Stimulated activated memory B cell treated with anti-CD40 and anti-IgM and Interleukin-4, amounts not matched to agents 10 μg/mL and 1 μg/mL and 100 μg/mL, for 72 hours (primary cell): ENCODE results near the gene RBM10.

Source experiments
- ATAC-seq: fragments of 150-1000 bp; cut with Tn5 transposase; 2 replicates; pipeline ENCODE4 v1.10.0; 2021
- H3K27ac Mint-ChIP-seq: one replicate; pipeline ENCODE4 v1.8.0; 2022; ENCODE audit warnings: mild to moderate bottlenecking, mixed read lengths
- H3K27me3 Mint-ChIP-seq: one replicate; pipeline ENCODE4 v1.8.0; 2022; ENCODE audit warnings: mixed read lengths
- H3K36me3 Mint-ChIP-seq: one replicate; pipeline ENCODE4 v1.8.0; 2022; ENCODE audit warnings: mixed read lengths
- H3K4me1 Mint-ChIP-seq: one replicate; pipeline ENCODE4 v1.8.0; 2022; ENCODE audit warnings: mixed read lengths
- H3K4me3 Mint-ChIP-seq: one replicate; pipeline ENCODE4 v1.8.0; 2022; ENCODE audit warnings: mild to moderate bottlenecking, moderate library complexity, mixed read lengths
- H3K9me3 Mint-ChIP-seq: one replicate; pipeline ENCODE4 v1.8.0; 2022; ENCODE audit warnings: mixed read lengths

The RBM10 gene

DNA sequence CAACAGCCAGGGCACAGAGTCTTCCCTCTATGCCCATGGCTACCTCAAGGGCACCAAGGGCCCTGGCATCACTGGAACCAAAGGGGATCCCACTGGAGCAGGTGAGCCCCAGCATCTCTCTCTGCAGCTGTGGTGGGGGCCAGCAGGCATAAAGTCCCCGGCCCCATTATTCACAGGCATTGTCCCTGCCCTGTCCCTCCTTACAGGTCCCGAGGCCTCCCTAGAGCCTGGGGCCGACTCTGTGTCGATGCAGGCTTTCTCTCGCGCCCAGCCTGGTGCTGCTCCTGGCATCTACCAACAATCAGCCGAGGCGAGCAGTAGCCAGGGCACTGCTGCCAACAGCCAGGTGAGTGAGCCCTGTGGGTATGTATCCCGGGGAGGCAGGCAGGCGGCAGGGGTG is 36.3 kb downstream of the RBM10 start:
- peaks cover 6% of the 10 kb centered on the region for H3K4me1 Mint-ChIP-seq
- H3K9me3 Mint-ChIP-seq, result no peaks in the 10 kb centered on the region
- no peak overlapping the region for H3K27ac Mint-ChIP-seq
- H3K4me3 Mint-ChIP-seq, result no peak overlapping the region
- no peak for ATAC-seq
- peaks cover 39% of the 10 kb centered on the region for H3K36me3 Mint-ChIP-seq
- H3K27me3 Mint-ChIP-seq, result no peaks in the 10 kb centered on the region

DNA sequence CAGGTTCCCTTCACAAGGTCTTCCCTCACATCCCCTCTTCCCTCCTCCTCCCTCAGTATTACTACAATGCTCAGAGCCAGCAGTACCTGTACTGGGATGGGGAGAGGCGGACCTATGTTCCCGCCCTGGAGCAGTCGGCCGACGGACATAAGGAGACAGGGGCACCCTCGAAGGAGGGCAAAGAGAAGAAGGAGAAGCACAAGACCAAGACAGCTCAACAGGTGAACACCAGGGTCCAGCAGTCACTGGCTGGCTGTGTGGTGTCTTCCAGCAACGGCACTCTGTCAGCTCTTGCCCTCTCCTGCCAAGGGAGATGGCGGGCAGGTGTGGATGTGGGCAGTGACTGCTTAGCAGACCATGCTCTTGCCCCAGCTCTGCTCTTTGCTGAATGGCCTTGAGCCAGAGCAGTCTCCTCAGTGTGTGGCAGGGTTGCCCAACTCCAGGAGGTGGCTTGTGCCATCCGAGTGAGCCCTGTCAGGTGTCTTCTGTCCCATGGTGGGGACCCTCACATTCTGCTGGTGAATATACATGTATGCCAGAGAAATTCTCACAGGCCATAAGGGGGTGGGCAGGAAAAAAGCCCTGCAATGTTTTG is 37.2 kb downstream of the RBM10 start:
- Mint-ChIP-seq H3K9me3 (no peaks in the 10 kb centered on the region), H3K36me3 (peaks cover 33% of the 10 kb centered on the region), H3K27me3 (no peaks in the 10 kb centered on the region), H3K4me1 (no peaks in the 10 kb centered on the region), H3K4me3 (no peak overlapping the region), H3K27ac (no peak overlapping the region)
- ATAC-seq, result no peak

DNA sequence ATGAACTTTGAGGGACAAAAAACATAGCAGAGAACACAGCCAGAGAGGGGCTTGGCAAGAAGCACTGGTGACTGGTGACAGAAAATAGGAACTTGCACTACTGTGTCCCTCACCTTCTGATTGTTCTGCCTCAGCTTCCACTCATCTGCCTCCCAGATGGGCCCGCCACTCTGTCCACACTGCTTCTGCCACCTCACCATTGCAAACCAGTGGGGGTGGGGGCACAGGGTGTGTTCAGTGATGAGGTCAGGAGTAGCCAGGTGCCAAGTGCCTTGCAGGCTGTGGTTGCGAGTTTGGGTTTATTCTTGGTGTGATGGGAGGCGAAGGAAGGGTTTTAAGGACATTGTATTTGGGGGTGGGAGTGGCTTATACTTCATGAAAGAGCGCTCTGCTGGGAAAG is 39.5 kb downstream of the RBM10 start:
- Mint-ChIP-seq H3K9me3 (no peaks in the 10 kb centered on the region), H3K4me1 (peaks cover 6% of the 10 kb centered on the region), H3K27me3 (no peaks in the 10 kb centered on the region), H3K27ac (no peak overlapping the region), H3K36me3 (peaks cover 20% of the 10 kb centered on the region), H3K4me3 (no peak overlapping the region)
- no peak for ATAC-seq

DNA sequence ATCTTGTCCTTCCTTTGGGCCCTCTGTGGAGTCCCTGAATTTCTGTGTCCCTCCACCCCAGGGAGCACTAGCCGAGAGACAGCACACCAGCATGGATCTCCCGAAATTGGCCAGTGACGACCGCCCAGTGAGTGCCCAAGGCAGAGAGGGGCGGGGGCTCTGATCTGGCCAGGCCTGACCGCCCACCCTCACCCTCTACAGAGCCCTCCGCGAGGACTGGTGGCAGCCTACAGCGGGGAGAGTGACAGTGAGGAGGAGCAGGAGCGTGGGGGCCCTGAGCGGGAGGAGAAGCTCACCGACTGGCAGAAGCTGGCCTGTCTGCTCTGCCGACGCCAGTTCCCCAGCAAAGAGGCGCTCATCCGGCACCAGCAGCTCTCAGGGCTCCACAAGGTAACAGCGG is 40.2 kb downstream of the RBM10 start:
- no peak overlapping the region for H3K27ac Mint-ChIP-seq
- peaks cover 20% of the 10 kb centered on the region for H3K36me3 Mint-ChIP-seq
- peaks cover 7% of the 10 kb centered on the region for H3K4me1 Mint-ChIP-seq
- H3K9me3 Mint-ChIP-seq, result no peaks in the 10 kb centered on the region
- H3K27me3 Mint-ChIP-seq, result no peaks in the 10 kb centered on the region
- no peak overlapping the region for H3K4me3 Mint-ChIP-seq
- no peak for ATAC-seq

DNA sequence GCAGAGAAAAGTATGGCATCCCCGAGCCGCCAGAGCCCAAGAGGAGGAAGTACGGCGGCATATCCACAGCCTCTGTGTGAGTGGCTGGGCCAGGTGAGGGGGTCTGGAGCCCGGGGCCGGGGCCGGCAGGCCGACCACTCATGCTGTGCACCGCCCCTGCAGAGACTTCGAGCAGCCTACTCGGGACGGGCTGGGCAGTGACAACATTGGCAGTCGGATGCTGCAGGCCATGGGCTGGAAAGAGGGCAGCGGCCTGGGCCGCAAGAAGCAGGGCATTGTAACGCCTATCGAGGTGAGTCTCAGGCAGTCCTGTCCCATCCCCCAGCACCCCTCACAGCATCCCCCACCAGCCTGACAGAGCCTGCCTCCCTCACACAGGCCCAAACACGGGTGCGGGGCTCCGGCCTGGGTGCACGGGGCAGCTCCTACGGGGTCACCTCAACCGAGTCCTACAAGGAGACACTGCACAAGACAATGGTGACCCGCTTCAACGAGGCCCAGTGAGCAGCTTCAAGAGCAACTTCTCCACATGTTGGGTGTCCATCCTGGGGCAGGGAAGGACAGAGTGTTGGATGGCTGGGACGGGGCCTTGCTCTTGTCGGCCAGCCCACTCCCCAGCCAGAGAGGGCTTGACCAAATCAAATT is 41.2 kb downstream of the RBM10 start:
- ATAC-seq, result no peak
- no peaks in the 10 kb centered on the region for H3K27me3 Mint-ChIP-seq
- H3K36me3 Mint-ChIP-seq, result peaks cover 20% of the 10 kb centered on the region
- H3K27ac Mint-ChIP-seq, result no peak overlapping the region
- peaks cover 16% of the 10 kb centered on the region for H3K4me1 Mint-ChIP-seq
- no peaks in the 10 kb centered on the region for H3K9me3 Mint-ChIP-seq
- no peak overlapping the region for H3K4me3 Mint-ChIP-seq

DNA sequence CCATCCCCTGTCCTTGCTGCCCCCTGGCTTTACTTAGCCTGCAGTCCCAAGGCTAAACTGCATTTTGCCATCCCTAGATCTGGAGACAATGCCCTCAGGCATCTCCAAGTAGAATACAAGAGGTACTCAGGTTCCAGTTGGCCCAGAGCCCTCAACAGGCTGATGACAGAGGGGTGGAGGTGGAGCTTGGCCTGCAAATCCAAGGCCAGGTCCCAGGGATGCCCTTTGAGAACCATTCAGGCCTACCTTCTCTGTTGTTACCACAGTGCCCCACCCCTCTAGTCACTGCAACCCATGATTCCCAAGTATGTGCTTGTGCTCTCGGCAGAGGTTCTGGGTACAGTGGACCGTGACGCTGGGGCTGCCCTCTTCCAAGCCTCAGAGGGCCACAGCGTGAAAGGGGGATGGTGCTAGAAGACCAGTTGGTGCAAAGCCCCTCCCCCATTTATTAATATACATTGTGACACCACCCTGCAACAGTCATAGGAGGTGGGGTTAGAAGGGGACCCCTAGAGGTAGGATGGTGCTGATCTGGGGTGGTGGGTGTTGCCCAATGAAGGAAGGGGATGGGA is 42.2 kb downstream of the RBM10 start:
- Mint-ChIP-seq H3K27ac (no peak overlapping the region), H3K4me3 (no peak overlapping the region)

DNA sequence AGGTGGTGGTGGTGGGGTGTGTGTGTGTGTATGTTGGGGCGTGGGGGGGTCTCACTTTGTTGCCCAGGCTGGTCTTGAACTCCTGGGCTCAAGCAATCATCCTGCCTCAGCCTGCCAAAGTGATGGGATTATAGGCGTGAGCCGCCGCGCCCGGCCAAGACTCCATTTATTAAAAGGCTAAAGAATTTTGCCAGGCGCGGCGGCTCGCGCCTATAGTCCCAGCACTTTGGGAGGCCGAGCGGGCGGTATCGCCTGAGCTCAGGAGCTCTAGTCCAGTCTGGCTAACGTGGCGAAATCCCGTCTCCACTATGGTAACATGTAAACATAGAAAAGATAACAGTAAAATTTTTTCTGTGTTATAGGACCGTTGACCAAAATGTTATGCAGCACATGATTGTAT is 44.9 kb downstream of the RBM10 start:
- ATAC-seq, result no peak
- H3K4me1 Mint-ChIP-seq, result peaks cover 34% of the 10 kb centered on the region
- H3K4me3 Mint-ChIP-seq, result no peak overlapping the region
- H3K27me3 Mint-ChIP-seq, result no peaks in the 10 kb centered on the region
- no peaks in the 10 kb centered on the region for H3K9me3 Mint-ChIP-seq
- H3K27ac Mint-ChIP-seq, result no peak overlapping the region
- H3K36me3 Mint-ChIP-seq, result peaks cover 6% of the 10 kb centered on the region

More for the DNA sequence above, 42.2 kb downstream of the RBM10 start:
- ATAC-seq, result no peak
- Mint-ChIP-seq H3K36me3 (peaks cover 13% of the 10 kb centered on the region), H3K4me1 (peaks cover 16% of the 10 kb centered on the region), H3K27me3 (no peaks in the 10 kb centered on the region), H3K9me3 (no peaks in the 10 kb centered on the region)

DNA sequence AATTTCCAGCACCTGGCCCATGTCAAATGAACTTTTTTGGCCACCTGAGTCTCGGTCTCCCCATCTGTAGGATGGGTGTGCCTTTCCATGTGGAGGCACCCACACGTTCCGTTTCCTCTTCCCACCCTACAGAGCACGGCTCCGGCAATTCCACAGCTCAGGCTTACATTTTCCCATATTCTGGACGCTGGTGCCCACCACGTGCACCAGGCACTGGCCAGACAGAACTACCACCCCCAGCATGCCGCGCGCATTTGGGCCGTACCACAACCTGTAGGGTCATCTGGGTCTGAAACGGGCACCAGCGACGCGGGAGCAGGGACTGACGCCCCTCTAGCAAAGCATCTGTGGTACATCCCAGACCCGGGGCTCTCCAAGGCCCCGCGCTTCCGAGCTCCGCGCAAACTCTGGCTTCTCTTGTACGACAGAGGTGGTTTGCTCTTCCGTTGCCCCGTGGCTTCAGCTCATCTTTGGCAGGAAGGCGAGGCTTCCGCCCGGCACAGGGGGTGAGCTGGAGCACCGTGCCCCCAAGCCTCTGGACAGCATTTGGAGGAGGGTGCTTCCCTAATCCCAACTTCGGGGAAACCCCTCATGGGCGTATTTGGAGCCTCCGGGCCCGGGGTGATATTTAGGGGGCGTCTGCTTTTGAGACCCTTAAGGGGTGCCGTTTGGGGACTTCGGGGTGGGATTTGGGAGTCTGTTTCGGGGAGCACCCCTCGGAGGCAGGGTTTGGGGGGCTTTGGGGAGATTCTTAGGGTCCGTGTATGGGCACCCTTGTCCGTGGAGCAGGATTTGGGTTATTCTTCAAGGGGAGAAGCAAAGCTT is 45.6 kb downstream of the RBM10 start:
- peak overlapping the region; percentile 95 for H3K27ac Mint-ChIP-seq
- peak overlapping the region; percentile 98 for H3K4me3 Mint-ChIP-seq
- H3K36me3 Mint-ChIP-seq, result peaks cover 5% of the 10 kb centered on the region
- H3K4me1 Mint-ChIP-seq, result peaks cover 41% of the 10 kb centered on the region
- ATAC-seq, result peak; percentile 88
- H3K9me3 Mint-ChIP-seq, result no peaks in the 10 kb centered on the region
- H3K27me3 Mint-ChIP-seq, result no peaks in the 10 kb centered on the region

DNA sequence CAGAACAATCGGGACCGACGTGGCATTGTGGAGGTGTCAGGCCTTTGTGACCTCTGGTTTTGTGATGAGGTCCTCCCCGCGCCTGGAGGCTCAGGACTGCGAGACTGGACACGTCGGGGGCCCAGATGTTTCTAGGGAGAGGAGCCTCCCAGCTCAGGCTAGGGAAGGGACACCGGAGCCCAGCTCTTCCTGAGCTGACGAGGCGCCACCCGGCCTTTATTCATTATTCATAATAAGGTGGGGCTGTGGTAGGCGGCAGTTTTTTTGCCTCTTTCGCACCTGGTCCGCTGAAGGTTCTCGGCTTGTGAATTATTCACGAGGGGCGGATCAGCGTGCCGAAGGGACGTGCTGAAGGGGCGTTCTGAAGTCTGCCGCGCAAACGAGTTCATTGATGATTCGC is 46.3 kb downstream of the RBM10 start:
- ATAC-seq, result peak; percentile 53
- Mint-ChIP-seq H3K4me3 (peak overlapping the region; percentile 98), H3K9me3 (no peaks in the 10 kb centered on the region), H3K27ac (peak overlapping the region; percentile 95), H3K36me3 (peaks cover 8% of the 10 kb centered on the region), H3K27me3 (no peaks in the 10 kb centered on the region), H3K4me1 (peaks cover 48% of the 10 kb centered on the region)

DNA sequence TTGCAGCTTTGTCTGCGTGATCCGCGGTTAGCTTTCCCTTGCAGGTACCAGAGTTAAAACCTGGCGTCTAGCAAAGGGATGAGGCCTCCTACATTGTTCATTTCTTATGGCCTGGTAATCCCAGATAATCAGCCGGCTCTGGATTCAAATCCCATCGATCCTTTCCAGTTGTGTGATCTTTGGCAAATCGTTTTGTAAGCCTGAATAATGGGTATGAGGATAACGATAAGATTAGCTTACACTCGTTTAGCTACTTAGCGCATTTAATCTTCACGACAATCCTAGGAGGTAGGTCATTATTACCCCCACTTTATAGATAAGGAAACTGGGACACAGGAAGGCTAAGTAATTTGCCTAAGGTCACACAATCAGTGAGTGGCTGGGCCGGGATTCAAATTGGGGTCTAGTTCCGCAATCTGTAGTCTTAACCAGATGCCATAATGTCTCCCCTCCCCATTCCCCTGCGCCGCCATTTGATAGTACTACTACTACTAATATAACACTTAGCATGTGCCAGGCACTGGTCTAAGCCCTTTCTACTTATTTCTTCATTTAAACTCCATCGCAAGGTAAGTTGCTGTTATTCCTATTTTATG is 46.9 kb downstream of the RBM10 start:
- no peaks in the 10 kb centered on the region for H3K27me3 Mint-ChIP-seq
- H3K4me1 Mint-ChIP-seq, result peaks cover 54% of the 10 kb centered on the region
- no peaks in the 10 kb centered on the region for H3K9me3 Mint-ChIP-seq
- H3K4me3 Mint-ChIP-seq, result peak overlapping the region; percentile 98
- H3K36me3 Mint-ChIP-seq, result peaks cover 9% of the 10 kb centered on the region
- peak overlapping the region; percentile 95 for H3K27ac Mint-ChIP-seq
- ATAC-seq, result no peak

DNA sequence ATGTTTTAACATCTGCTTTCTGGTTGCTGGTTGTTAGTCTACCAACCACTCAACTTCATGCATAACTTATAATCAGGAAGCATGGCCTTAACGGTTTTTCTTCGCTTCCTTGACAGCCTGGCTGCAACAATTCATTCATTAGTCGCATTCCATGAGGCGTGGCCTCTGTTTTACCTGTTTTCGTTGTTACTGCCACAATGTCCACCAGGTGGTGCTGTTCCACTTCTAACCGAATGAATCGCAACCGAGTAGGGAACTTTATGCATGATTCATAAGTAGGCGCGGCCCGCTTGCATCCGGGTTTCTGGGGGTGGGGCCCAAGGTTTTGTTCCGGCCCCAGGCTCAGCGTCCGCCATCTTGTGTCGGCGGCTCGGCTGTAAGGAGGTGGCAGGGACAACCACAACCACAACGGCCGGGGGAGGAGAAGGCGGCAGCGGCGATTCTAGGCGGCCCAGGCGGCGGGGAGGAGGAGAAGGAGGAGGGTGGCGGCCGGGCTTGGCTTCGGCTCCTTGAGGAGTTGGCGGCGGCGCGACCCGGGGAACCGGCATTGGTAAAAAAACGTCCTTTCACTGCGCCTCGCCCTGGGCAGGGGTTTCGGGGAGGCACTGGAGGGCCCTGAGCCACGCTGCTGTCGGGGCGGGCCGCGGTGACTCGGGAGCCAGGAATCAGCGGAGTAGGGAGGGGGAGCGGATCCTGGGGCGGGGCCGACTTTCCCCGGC is 48.6 kb downstream of the RBM10 start, which contains the start of gene UBA1:
UBA1 (plus strand) TSS at position 355 of the 719 bp plus-strand sequence. CDS start 4,974 bp downstream, outside the sequence.
- no peaks in the 10 kb centered on the region for H3K9me3 Mint-ChIP-seq
- H3K27ac Mint-ChIP-seq, result peak within 1 kb of the TSS; percentile 96
- peaks cover 56% of the 10 kb centered on the region for H3K4me1 Mint-ChIP-seq
- no peaks in the 10 kb centered on the region for H3K27me3 Mint-ChIP-seq
- peak within 1 kb of the TSS; percentile 97 for H3K4me3 Mint-ChIP-seq
- peak; percentile 91 for ATAC-seq
- peaks cover 11% of the 10 kb centered on the region for H3K36me3 Mint-ChIP-seq

DNA sequence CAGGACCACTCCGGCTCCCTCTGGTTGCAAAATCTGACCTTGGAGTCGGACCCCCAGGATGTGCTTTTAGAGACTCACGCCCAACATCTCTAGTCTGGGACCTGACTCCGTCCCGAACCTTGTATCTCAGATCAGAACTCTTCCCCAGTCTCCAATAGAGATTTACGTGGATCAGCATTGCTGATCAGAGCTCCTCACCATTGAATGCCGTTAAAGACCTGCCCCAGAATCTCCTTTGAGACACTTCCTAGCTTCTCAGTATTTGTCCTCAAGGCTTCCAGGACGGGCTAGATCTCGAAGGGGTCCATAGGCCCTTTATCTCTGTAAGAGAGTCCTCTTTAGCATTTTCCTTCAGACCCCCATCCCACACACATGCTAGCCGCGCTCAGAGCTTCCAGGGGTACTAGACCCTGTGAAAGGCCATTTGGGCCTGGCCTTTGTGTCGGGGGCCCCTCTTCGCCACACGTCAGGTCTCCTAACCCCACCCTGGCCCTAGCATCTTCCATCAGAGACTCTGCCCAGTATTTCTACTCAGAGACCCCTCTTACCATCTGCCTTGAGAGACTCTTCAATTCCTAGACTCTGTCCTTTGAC is 49.3 kb downstream of the RBM10 start:
- no peak for ATAC-seq
- Mint-ChIP-seq H3K4me3 (peak overlapping the region; percentile 97), H3K36me3 (peaks cover 18% of the 10 kb centered on the region), H3K9me3 (no peaks in the 10 kb centered on the region), H3K4me1 (peaks cover 55% of the 10 kb centered on the region), H3K27ac (peak overlapping the region; percentile 96), H3K27me3 (no peaks in the 10 kb centered on the region)

DNA sequence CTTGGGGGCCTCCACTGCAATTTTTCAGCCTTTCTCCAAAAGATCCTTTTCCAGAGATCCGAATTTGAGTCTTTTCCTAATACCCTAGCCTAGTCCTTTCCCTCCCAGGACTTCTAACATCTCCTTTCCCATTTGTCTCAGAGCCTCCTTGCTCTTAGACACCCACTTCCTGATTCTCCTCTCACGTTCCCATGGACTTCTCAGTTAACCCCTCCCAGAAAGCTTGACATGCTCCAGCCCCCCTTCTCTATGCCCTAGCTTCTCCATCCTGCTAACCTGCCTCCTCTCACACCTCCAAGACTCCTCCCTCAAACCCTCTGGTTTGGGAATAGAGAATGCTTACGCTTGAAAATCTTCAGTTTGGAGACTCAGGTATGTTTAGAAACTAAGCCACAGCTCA is 51.1 kb downstream of the RBM10 start:
- peaks cover 23% of the 10 kb centered on the region for H3K36me3 Mint-ChIP-seq

DNA sequence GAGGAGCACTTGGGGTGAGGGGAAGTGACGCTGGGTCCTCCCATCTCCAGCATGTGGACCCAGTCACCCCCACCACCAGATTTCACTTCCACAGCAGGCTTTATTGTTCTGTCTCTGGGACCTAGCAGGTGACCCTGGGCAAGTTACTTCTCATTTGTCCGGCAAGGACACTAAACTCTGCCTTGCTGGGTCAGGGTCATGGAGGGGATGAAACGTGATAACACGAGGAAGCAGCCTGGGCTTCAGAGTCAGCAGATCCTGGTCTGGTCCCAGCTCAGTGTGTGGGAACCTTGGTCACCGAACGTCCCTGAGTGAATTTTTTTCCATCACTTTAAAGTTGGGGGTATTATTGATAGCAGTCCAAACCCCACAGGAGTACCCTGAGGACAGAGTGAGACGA is 52.5 kb downstream of the RBM10 start:
- no peaks in the 10 kb centered on the region for H3K9me3 Mint-ChIP-seq
- no peaks in the 10 kb centered on the region for H3K27me3 Mint-ChIP-seq
- H3K27ac Mint-ChIP-seq, result no peak overlapping the region
- peaks cover 37% of the 10 kb centered on the region for H3K36me3 Mint-ChIP-seq
- ATAC-seq, result no peak
- H3K4me3 Mint-ChIP-seq, result no peak overlapping the region
- H3K4me1 Mint-ChIP-seq, result peaks cover 44% of the 10 kb centered on the region

More for the DNA sequence above, 51.1 kb downstream of the RBM10 start:
- peak overlapping the region; percentile 96 for H3K27ac Mint-ChIP-seq
- no peaks in the 10 kb centered on the region for H3K27me3 Mint-ChIP-seq
- peak overlapping the region; percentile 97 for H3K4me3 Mint-ChIP-seq
- no peak for ATAC-seq
- no peaks in the 10 kb centered on the region for H3K9me3 Mint-ChIP-seq
- H3K4me1 Mint-ChIP-seq, result peaks cover 46% of the 10 kb centered on the region
